ENCODE results near the gene L3HYPDH.
"Not testable (repeated sequence)": the region's sequence is repeated elsewhere in the genome, so short reads cannot be mapped to it uniquely, and the experiment has no call there.

L3HYPDH gene

GRCh38 chr14:59461891-59462290 is 22.3 kb downstream of the L3HYPDH start:
- DNase-seq = no peak
- H3K4me3 Mint-ChIP-seq = no peak overlapping the region
- H3K27me3 Mint-ChIP-seq = no peaks in the 10 kb centered on the region
- H3K36me3 Mint-ChIP-seq (ENCODE audit: low read depth) = peaks cover 19% of the 10 kb centered on the region
- peaks cover 18% of the 10 kb centered on the region for H3K4me1 Mint-ChIP-seq (ENCODE audit: low read depth)
- H3K27ac Mint-ChIP-seq = no peak overlapping the region
- no peaks in the 10 kb centered on the region for H3K9me3 Mint-ChIP-seq

- Mint-ChIP-seq H3K27ac (no peak overlapping the region), H3K9me3 (no peaks in the 10 kb centered on the region), H3K4me1 (ENCODE audit: low read depth) (peaks cover 13% of the 10 kb centered on the region), H3K36me3 (ENCODE audit: low read depth) (peaks cover 29% of the 10 kb centered on the region), H3K27me3 (no peaks in the 10 kb centered on the region), H3K4me3 (no peak overlapping the region)
- no peak for DNase-seq
Observed at GRCh38 chr14:59460378-59460777, 23.8 kb downstream of the L3HYPDH start.

DNA sequence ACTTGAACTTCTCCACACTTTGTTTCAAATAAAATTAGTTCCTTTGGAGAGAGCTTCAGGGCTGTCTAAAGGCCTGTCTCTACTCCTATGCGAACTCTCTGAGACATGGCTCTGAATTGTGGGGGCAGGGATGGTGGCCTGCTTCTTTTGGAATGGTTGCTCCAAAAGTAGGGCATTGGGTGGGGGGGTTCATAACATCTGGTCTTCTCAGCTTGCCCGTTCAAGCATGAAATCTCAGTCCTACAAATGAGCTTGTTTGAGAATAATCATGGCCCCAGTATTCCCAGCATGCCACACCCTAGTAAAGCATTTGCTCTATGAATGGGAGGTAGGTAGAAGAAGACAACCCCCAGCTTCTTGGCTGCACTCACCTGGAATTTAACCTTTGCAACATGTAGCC is 25.7 kb downstream of the L3HYPDH start:
- Mint-ChIP-seq H3K27me3 (no peaks in the 10 kb centered on the region), H3K4me1 (ENCODE audit: low read depth) (peaks cover 2% of the 10 kb centered on the region), H3K27ac (no peak overlapping the region), H3K9me3 (no peaks in the 10 kb centered on the region), H3K4me3 (no peak overlapping the region), H3K36me3 (ENCODE audit: low read depth) (peaks cover 33% of the 10 kb centered on the region)
- no peak for DNase-seq

- H3K36me3 Mint-ChIP-seq (ENCODE audit: low read depth) = peaks cover 33% of the 10 kb centered on the region
- no peaks in the 10 kb centered on the region for H3K4me1 Mint-ChIP-seq (ENCODE audit: low read depth)
- H3K4me3 Mint-ChIP-seq = no peak overlapping the region
- DNase-seq = no peak
- H3K9me3 Mint-ChIP-seq = no peaks in the 10 kb centered on the region
- H3K27ac Mint-ChIP-seq = no peak overlapping the region
- H3K27me3 Mint-ChIP-seq = no peaks in the 10 kb centered on the region
Observed at GRCh38 chr14:59455411-59455810, 28.8 kb downstream of the L3HYPDH start.

GRCh38 chr14:59454139-59454538 is 30.1 kb downstream of the L3HYPDH start:
- Mint-ChIP-seq H3K4me3 (no peak overlapping the region), H3K27ac (no peak overlapping the region), H3K4me1 (ENCODE audit: low read depth) (no peaks in the 10 kb centered on the region), H3K36me3 (ENCODE audit: low read depth) (peaks cover 27% of the 10 kb centered on the region), H3K27me3 (no peaks in the 10 kb centered on the region), H3K9me3 (no peaks in the 10 kb centered on the region)
- DNase-seq = no peak

- H3K9me3 Mint-ChIP-seq = no peaks in the 10 kb centered on the region
- no peak overlapping the region for H3K27ac Mint-ChIP-seq
- peaks cover 15% of the 10 kb centered on the region for H3K36me3 Mint-ChIP-seq (ENCODE audit: low read depth)
- no peaks in the 10 kb centered on the region for H3K4me1 Mint-ChIP-seq (ENCODE audit: low read depth)
- no peak for DNase-seq
- no peaks in the 10 kb centered on the region for H3K27me3 Mint-ChIP-seq
- H3K4me3 Mint-ChIP-seq = no peak overlapping the region
Observed at GRCh38 chr14:59451849-59452248, 32.4 kb downstream of the L3HYPDH start.

DNA sequence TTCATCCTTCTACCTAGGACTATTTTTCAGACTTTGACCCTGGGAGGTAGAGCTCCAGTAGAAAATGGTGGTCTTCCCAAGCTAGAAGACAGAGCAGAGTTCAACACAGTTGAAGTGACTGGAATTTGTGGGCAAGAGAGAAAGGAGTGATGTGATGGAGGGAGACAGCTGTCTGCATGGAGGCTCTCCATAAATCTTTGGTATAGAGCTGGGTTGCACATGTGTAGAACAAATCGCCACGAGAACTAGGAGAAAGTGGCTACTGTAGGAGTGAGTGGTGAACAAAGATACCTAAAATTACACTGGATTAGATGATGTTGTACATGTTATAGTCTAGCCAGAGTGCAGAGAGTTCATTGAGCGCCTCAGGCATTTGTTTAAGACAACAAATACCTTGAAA is 33.5 kb downstream of the L3HYPDH start:
- H3K9me3 Mint-ChIP-seq = no peaks in the 10 kb centered on the region
- no peaks in the 10 kb centered on the region for H3K27me3 Mint-ChIP-seq
- H3K4me1 Mint-ChIP-seq (ENCODE audit: low read depth) = no peaks in the 10 kb centered on the region
- no peak overlapping the region for H3K27ac Mint-ChIP-seq
- H3K36me3 Mint-ChIP-seq (ENCODE audit: low read depth) = peaks cover 7% of the 10 kb centered on the region
- no peak overlapping the region for H3K4me3 Mint-ChIP-seq
- DNase-seq = no peak

- H3K4me1 Mint-ChIP-seq (ENCODE audit: low read depth); H3K36me3 Mint-ChIP-seq (ENCODE audit: low read depth); H3K4me3 Mint-ChIP-seq; H3K9me3 Mint-ChIP-seq; H3K27ac Mint-ChIP-seq; H3K27me3 Mint-ChIP-seq; DNase-seq: not testable (repeated sequence)
Observed at GRCh38 chr14:59448673-59449072, 35.5 kb downstream of the L3HYPDH start.

- no peaks in the 10 kb centered on the region for H3K36me3 Mint-ChIP-seq (ENCODE audit: low read depth)
- H3K27ac Mint-ChIP-seq = no peak overlapping the region
- no peak for DNase-seq
- no peak overlapping the region for H3K4me3 Mint-ChIP-seq
- H3K27me3 Mint-ChIP-seq = no peaks in the 10 kb centered on the region
- no peaks in the 10 kb centered on the region for H3K9me3 Mint-ChIP-seq
- no peaks in the 10 kb centered on the region for H3K4me1 Mint-ChIP-seq (ENCODE audit: low read depth)
Observed at GRCh38 chr14:59439256-59439965, 44.8 kb downstream of the L3HYPDH start.

- Mint-ChIP-seq H3K27ac (no peak overlapping the region), H3K4me3 (no peak overlapping the region), H3K27me3 (no peaks in the 10 kb centered on the region), H3K4me1 (ENCODE audit: low read depth) (no peaks in the 10 kb centered on the region), H3K36me3 (ENCODE audit: low read depth) (no peaks in the 10 kb centered on the region), H3K9me3 (no peaks in the 10 kb centered on the region)
- no peak for DNase-seq
Observed at GRCh38 chr14:59438195-59438647, 46.0 kb downstream of the L3HYPDH start.

DNA sequence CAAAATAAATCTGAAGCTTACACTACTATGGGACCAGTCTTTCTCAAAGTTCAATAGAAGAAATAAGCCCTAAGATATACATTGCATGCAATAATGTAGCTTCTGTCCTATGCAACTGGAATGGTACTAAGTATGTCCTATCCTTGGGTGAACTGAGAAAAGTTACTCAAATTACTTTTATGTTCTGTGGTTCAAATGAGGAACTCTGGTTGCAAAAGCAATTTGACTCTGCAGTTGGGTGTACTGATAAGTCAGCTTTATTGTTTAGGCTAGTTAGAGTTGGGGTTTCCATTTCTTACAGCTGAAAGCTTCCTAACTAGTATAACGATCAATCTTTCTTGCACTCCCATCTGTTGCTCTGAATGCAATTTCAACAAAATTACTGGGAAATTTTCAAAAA is 48.2 kb downstream of the L3HYPDH start:
- no peak overlapping the region for H3K27ac Mint-ChIP-seq
- no peak for DNase-seq
- no peaks in the 10 kb centered on the region for H3K4me1 Mint-ChIP-seq (ENCODE audit: low read depth)
- no peak overlapping the region for H3K4me3 Mint-ChIP-seq
- no peaks in the 10 kb centered on the region for H3K36me3 Mint-ChIP-seq (ENCODE audit: low read depth)
- H3K27me3 Mint-ChIP-seq = no peaks in the 10 kb centered on the region
- no peaks in the 10 kb centered on the region for H3K9me3 Mint-ChIP-seq

DNA sequence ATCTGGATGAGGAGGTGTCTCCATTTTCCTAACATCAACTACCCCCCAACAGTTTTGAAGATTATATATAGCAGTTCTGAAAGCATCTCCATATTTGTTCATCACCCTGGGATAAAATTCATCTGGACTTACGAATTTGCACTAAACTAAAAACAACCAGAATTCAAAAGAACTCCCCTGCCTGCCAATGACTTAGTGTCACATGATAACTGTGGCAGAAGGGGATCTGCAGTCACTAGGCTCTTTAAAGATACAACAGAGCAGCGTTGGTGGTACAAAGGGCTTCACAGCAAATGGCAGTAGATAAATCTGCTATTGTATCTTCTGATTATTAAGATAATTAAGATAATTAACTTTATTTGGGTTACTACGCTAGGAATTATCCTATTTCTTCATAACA is 49.1 kb downstream of the L3HYPDH start:
- Mint-ChIP-seq H3K4me1 (ENCODE audit: low read depth) (no peaks in the 10 kb centered on the region), H3K9me3 (no peaks in the 10 kb centered on the region), H3K27ac (no peak overlapping the region), H3K27me3 (no peaks in the 10 kb centered on the region), H3K4me3 (no peak overlapping the region), H3K36me3 (ENCODE audit: low read depth) (no peaks in the 10 kb centered on the region)
- DNase-seq = no peak

GRCh38 chr14:59429790-59430189 is 54.4 kb downstream of the L3HYPDH start:
- Mint-ChIP-seq H3K4me3 (no peak overlapping the region), H3K4me1 (ENCODE audit: low read depth) (peaks cover 10% of the 10 kb centered on the region), H3K27ac (no peak overlapping the region), H3K27me3 (peaks cover 2% of the 10 kb centered on the region), H3K9me3 (no peaks in the 10 kb centered on the region), H3K36me3 (ENCODE audit: low read depth) (no peaks in the 10 kb centered on the region)
- no peak for DNase-seq

GRCh38 chr14:59428581-59429012 is 55.6 kb downstream of the L3HYPDH start:
- Mint-ChIP-seq H3K27ac (no peak overlapping the region), H3K36me3 (ENCODE audit: low read depth) (no peaks in the 10 kb centered on the region), H3K27me3 (peaks cover 2% of the 10 kb centered on the region), H3K4me1 (ENCODE audit: low read depth) (peaks cover 10% of the 10 kb centered on the region), H3K9me3 (no peaks in the 10 kb centered on the region), H3K4me3 (no peak overlapping the region)
- DNase-seq = no peak

DNA sequence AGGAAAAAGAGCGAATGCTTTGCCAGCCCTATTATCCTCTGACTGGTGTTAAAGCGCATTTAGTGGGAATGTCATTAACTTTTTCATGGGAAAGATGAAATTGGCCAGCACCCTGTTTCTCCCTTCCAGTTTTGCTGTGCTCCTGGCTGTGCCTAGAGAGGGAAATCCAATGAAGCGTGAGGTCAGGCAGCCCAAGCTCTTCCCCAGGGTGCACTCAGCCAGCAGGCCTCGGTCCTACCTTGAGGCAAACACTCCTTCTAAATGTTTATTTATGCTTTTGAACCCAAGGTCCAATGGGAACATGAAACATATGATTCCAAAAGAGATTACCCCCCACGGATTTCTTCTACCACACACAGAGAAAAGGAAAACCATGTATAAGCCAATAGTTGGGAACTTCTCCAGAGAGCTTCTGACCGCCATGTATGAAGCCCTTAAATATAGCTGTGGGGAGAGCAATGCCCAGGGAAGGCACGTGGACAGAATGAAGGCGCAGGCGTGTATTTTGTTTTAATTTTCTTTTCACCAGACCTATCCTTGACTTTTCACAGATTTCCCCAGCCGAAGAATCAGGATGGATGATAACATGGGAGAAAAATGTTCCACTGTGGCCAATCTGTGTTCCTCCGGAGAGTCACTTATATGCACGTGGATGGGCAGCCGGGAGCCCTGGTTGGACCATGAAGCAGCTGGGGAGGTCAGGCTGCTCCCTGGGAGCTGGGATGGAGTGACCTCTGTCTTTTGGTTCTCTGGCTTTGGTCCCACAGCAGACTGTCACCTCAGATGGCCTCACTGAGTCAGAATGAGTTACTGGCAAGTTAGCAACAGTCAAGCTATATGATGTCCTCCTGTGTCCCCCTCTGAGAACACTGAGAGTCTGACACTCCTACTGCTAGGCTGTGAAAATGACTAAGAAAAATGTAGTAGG is 56.3 kb downstream of the L3HYPDH start:
- H3K27me3 Mint-ChIP-seq = peaks cover 2% of the 10 kb centered on the region
- no peak for DNase-seq
- H3K27ac Mint-ChIP-seq = no peak overlapping the region
- no peaks in the 10 kb centered on the region for H3K36me3 Mint-ChIP-seq (ENCODE audit: low read depth)
- peaks cover 10% of the 10 kb centered on the region for H3K4me1 Mint-ChIP-seq (ENCODE audit: low read depth)
- H3K4me3 Mint-ChIP-seq = no peak overlapping the region
- no peaks in the 10 kb centered on the region for H3K9me3 Mint-ChIP-seq
